Activated CD8-positive, alpha-beta memory T cell treated with anti-CD3 and anti-CD28 coated beads, Interleukin-2, amount 50 U/mL, for 1 hour (primary cell): ENCODE data around the gene CGB2.
"Not testable (repeated sequence)": the region's sequence is repeated elsewhere in the genome, so short reads cannot be mapped to it uniquely, and the experiment has no call there.

Experiments
- DNase-seq: peaks from one replicate; pipeline ENCODE4 v3.0.0-alpha.2; 2020; ENCODE audit errors: extremely low read depth

Gene CGB2

GRCh38 chr19:49038111-49038510, 6.4 kb downstream of the CGB2 start:
- DNase-seq, result not testable (repeated sequence)

GRCh38 chr19:49038557-49039276, 7.0 kb downstream of the CGB2 start:
- DNase-seq, result not testable (repeated sequence)

GRCh38 chr19:49039736-49040135, 8.0 kb downstream of the CGB2 start:
- not testable (repeated sequence) for DNase-seq

GRCh38 chr19:49042177-49042576, 10.5 kb downstream of the CGB2 start:
- no peak for DNase-seq

GRCh38 chr19:49042666-49043065, 11.0 kb downstream of the CGB2 start:
- DNase-seq, result not testable (repeated sequence)

- DNase-seq, result not testable (repeated sequence)
Measured at GRCh38 chr19:49043548-49043947, 11.9 kb downstream of the CGB2 start, which contains the start of gene CGB5. Gene CGB5 (plus strand): TSS chr19:49043848. CDS start chr19:49044210, 362 bp downstream.

GRCh38 chr19:49049011-49049410, 17.3 kb downstream of the CGB2 start, which contains the start of gene CGB8:
Gene CGB8 (minus strand): TSS chr19:49049111. CDS start chr19:49048739, 372 bp downstream.
- not testable (repeated sequence) for DNase-seq

GRCh38 chr19:49049834-49050233, 18.1 kb downstream of the CGB2 start:
- DNase-seq, result not testable (repeated sequence)

GRCh38 chr19:49050376-49051033, 18.8 kb downstream of the CGB2 start:
- DNase-seq, result not testable (repeated sequence)

GRCh38 chr19:49056101-49056901, 24.6 kb downstream of the CGB2 start:
- no peak for DNase-seq

- not testable (repeated sequence) for DNase-seq
Measured at GRCh38 chr19:49056902-49057596, 25.4 kb downstream of the CGB2 start.

GRCh38 chr19:49057636-49058234, 26.0 kb downstream of the CGB2 start, which contains the start of gene CGB7:
Gene CGB7 (minus strand): TSS chr19:49057749. CDS start chr19:49055375, 2,374 bp downstream.
- DNase-seq, result no peak

- DNase-seq, result no peak
Measured at GRCh38 chr19:49058562-49058961, 26.9 kb downstream of the CGB2 start.

GRCh38 chr19:49059053-49059452, 27.4 kb downstream of the CGB2 start:
- no peak for DNase-seq

GRCh38 chr19:49061000-49061399, 29.3 kb downstream of the CGB2 start:
- no peak for DNase-seq

- DNase-seq, result no peak
Measured at GRCh38 chr19:49061445-49061844, 29.8 kb downstream of the CGB2 start.

- DNase-seq, result no peak
Measured at GRCh38 chr19:49064029-49064629, 32.4 kb downstream of the CGB2 start.

- DNase-seq, result no peak
Measured at GRCh38 chr19:49064768-49065611, 33.3 kb downstream of the CGB2 start, which contains the start of gene NTF4. Gene NTF4 (minus strand): TSS chr19:49064818. CDS start chr19:49061997, 2,821 bp downstream.

- DNase-seq, result no peak
Measured at GRCh38 chr19:49065905-49066512, 34.3 kb downstream of the CGB2 start.
